Epithelial cell of proximal tubule (primary cell): ENCODE measurements around the gene YWHAG. TPM values are rescaled to one million over a fixed set of nuclear protein-coding genes. Genes with fewer than 3 reads are reported as not detected.

Source experiments
- DNase-seq: peaks from one replicate; pipeline ENCODE4 v3.0.0-alpha.2; 2011; ENCODE audit warnings: low read depth
- H3K4me3 ChIP-seq: 2 replicates; pipeline ENCODE4 v1.5.1; 2011; ENCODE audit warnings: low read depth, mild to moderate bottlenecking, low read length
- total RNA-seq: library from RNA; depleted of rRNA; stranded (reverse); fragments of >200 nt; gene quantifications from 2 replicates; pipeline ENCODE4 v1.2.3, GENCODE V29; 2015
- TF ChIP-seq, protein P1 (sequence below): conservative IDR thresholded peaks from 2 replicates; pipeline ENCODE4 v1.5.1; 2012; ENCODE audit warnings: low read depth, mild to moderate bottlenecking, low read length

YWHAG gene
- total RNA-seq, 1 donor from 2014 or later, result 74.7 TPM

GRCh38 chr7:76286842-76287403, 71.9 kb downstream of the YWHAG start:
- TF ChIP-seq, protein P1, sequence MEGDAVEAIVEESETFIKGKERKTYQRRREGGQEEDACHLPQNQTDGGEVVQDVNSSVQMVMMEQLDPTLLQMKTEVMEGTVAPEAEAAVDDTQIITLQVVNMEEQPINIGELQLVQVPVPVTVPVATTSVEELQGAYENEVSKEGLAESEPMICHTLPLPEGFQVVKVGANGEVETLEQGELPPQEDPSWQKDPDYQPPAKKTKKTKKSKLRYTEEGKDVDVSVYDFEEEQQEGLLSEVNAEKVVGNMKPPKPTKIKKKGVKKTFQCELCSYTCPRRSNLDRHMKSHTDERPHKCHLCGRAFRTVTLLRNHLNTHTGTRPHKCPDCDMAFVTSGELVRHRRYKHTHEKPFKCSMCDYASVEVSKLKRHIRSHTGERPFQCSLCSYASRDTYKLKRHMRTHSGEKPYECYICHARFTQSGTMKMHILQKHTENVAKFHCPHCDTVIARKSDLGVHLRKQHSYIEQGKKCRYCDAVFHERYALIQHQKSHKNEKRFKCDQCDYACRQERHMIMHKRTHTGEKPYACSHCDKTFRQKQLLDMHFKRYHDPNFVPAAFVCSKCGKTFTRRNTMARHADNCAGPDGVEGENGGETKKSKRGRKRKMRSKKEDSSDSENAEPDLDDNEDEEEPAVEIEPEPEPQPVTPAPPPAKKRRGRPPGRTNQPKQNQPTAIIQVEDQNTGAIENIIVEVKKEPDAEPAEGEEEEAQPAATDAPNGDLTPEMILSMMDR, result no peak
- DNase-seq, result no peak
- no peak overlapping the region for H3K4me3 ChIP-seq

GRCh38 chr7:76285604-76286374, 73.0 kb downstream of the YWHAG start:
- no peak for DNase-seq
- no peak overlapping the region for H3K4me3 ChIP-seq
- TF ChIP-seq, protein P1, result no peak

DNA sequence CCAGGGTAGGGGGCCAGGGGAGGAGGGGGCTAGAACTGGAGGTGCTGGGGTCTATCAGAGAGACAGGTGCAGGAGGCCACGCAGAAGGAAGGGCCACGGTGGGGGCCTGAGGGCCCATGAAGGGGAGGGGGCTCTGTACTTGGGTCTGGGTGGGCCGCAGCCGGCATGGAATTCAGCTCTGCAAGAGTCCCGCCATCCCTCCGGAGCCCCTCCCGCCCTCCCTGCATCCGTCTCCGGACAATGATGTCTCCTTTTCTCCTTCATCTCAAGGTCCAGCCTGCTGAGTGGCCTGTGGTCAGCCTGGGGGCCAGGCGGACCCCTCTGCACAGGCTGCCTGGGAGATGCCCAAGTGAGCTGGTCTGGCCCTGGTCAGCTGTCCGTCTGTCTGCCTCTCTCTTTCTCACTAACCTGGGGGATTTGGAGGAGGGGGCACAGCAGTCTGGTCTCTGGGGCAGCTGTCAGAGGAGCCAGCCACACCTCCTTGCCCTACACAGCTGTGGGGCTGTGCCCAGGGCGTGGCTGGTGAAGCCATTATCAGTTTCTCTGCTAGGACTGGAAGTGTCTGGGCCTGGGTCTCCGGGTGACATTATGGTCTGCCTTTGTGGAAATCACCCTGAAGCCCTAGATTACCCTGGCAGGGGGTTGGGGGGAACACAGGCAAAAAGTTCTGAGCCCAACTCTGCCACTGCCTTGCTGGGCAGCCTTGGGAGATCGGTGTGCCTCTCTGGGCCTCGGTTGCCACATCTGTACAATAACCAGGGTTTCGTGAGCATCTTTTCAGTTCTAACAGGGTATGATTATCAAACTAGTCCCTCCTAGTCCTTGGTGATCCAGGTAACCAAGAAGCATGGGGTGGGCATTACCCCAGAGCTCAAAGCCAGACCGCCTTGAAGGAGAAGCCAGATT, 75.3 kb downstream of the YWHAG start:
- no peak for DNase-seq
- H3K4me3 ChIP-seq, result no peak overlapping the region
- TF ChIP-seq, protein P1, result no peak

GRCh38 chr7:76282344-76283253, 76.2 kb downstream of the YWHAG start:
- TF ChIP-seq, protein P1, result no peak
- no peak for DNase-seq
- H3K4me3 ChIP-seq, result no peak overlapping the region

DNA sequence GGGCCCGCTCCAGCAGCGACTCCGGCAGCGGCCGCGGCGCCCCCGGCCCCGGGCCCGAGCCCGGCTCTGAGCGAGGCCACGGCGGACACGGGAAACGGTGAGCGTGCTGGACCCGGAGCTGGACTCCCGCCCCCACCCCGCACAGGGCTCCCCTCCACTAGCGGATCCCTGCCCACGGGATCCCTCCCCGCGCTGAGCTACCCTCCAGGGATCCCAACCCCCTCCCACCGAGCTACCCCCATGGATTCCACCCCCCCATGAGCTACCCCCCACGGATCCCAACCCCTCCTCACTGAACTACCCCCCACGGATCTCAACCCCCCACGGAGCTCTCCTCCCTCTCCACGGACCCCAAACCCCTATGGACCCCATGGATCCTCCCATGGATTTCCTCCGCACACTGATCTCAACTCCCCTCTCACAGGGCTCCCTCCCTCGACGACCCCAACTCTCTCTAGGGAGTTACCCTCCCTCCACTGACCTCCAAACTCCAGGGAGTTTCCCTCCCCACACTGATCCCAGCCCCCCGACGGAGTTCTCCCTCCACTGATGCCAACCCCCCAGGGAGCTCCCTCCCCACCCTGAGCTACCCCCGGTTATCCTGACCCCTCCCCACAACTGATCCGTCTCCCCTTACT, 77.0 kb downstream of the YWHAG start:
- no peak overlapping the region for H3K4me3 ChIP-seq
- DNase-seq, result no peak
- TF ChIP-seq, protein P1, result no peak
